ENCODE measurements around the gene OLA1. TPM values are rescaled to one million over a fixed set of nuclear protein-coding genes. Genes with fewer than 3 reads are reported as not detected.

OLA1 gene
- total RNA-seq, 1 donor from 2014 or later: 65.7 TPM

DNA sequence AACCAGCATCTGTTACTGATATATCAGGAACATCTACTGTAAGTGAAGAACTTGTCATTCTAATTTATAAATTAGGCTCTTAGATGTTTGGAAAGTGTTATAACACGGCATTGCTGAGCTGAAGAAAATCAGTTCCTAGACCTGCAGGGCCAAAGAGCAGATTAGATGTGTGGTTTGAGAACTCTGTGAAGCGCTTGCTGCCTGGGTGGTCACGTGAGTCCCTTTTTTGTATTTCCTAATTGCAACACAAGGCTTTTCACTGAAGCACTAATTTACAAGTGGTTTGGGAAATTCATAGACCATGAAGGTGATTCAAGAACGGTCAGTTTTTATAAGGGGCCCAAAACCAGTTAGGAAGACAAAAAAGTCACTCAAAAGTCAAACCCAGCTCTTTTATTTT is 176.3 kb downstream of the OLA1 start:
- Histone ChIP-seq H3K36me3 (peaks cover 8% of the 10 kb centered on the region), H3K4me3 (no peak overlapping the region), H3K27me3 (ENCODE audit: low read depth) (no peaks in the 10 kb centered on the region), H3K4me1 (no peaks in the 10 kb centered on the region), H3K27ac (replicated peaks) (no peak overlapping the region), H3K9me3 (replicated peaks) (no peaks in the 10 kb centered on the region)
- TF ChIP-seq, protein P1, sequence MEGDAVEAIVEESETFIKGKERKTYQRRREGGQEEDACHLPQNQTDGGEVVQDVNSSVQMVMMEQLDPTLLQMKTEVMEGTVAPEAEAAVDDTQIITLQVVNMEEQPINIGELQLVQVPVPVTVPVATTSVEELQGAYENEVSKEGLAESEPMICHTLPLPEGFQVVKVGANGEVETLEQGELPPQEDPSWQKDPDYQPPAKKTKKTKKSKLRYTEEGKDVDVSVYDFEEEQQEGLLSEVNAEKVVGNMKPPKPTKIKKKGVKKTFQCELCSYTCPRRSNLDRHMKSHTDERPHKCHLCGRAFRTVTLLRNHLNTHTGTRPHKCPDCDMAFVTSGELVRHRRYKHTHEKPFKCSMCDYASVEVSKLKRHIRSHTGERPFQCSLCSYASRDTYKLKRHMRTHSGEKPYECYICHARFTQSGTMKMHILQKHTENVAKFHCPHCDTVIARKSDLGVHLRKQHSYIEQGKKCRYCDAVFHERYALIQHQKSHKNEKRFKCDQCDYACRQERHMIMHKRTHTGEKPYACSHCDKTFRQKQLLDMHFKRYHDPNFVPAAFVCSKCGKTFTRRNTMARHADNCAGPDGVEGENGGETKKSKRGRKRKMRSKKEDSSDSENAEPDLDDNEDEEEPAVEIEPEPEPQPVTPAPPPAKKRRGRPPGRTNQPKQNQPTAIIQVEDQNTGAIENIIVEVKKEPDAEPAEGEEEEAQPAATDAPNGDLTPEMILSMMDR (IDR thresholded peaks at IDR 0.05; ENCODE audit: borderline replicate concordance): no peak
- intact Hi-C loops (cut with micrococcal nuclease): no loop called here
- no peak for DNase-seq

DNA sequence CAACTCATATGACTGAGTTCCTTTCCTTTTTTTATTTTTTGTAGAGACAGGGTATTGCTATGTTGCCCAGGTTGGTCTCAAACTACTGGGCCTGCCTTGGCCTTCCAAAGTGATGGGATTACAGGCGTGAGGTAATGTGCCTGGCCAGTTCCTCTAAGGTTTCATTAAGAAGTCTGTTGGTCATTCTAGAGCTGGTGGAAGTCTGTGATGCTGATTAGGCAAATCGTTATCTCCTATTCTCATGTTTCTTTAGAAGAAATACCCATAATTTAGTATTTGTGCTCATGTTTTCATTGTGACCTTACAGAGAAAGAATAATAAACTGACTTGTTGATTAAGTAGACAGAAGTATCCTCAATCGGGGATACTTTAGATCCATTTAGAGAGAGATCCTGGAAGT is 177.0 kb downstream of the OLA1 start:
- Histone ChIP-seq H3K4me3 (no peak overlapping the region), H3K4me1 (no peaks in the 10 kb centered on the region), H3K36me3 (peaks cover 8% of the 10 kb centered on the region), H3K9me3 (replicated peaks) (no peaks in the 10 kb centered on the region), H3K27me3 (ENCODE audit: low read depth) (no peaks in the 10 kb centered on the region), H3K27ac (replicated peaks) (no peak overlapping the region)
- TF ChIP-seq, protein P1 (IDR thresholded peaks at IDR 0.05; ENCODE audit: borderline replicate concordance): no peak
- intact Hi-C loops (cut with micrococcal nuclease): no loop called here
- DNase-seq: no peak

DNA sequence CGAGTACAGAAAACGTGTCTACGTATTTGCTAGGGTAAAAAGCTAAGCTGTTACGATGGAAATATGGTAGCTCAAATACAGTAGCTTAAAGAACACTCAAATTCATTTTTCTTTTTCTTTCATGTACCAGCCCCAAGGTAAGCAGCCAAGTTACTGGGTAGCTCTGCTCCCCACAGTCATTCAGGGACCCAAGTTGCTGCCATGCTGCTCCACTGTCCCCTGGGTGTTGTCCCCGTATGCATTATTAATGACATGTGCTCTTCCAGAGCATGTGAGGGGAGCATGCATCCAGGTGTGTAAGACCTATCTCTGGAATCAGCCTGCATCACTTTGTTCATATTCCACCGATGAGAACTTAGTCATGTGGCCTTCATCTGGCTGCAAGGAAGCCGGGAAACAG is 178.1 kb downstream of the OLA1 start:
- Histone ChIP-seq H3K4me3 (no peak overlapping the region), H3K27ac (replicated peaks) (no peak overlapping the region), H3K4me1 (no peaks in the 10 kb centered on the region), H3K27me3 (ENCODE audit: low read depth) (no peaks in the 10 kb centered on the region), H3K9me3 (replicated peaks) (no peaks in the 10 kb centered on the region), H3K36me3 (peaks cover 8% of the 10 kb centered on the region)
- no peak for DNase-seq
- intact Hi-C loops (cut with micrococcal nuclease): no loop called here
- TF ChIP-seq, protein P1 (IDR thresholded peaks at IDR 0.05; ENCODE audit: borderline replicate concordance): no peak

DNA sequence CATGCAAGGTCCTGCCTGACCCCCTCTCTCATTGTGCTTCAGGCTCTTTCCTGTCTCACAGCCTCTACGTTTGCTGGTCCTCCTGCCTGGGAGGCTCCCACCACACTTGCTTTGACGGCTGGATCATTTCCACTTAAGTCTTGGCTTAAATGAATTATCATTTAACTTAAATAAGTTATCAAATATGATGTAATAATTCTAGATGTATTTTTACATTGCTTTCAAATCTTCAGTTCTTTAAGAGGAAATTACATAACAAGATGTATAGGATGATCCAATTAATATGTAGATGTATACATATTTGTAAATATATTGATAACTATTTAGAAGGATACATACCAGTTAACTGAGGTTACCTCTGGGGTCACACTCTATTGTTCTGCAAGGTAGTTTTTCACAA is 180.5 kb downstream of the OLA1 start:
- H3K27ac ChIP-seq (replicated peaks): no peak overlapping the region
- H3K36me3 ChIP-seq: no peaks in the 10 kb centered on the region
- intact Hi-C loops (cut with micrococcal nuclease): no loop called here
- H3K4me1 ChIP-seq: peaks cover 6% of the 10 kb centered on the region
- no peaks in the 10 kb centered on the region for H3K9me3 ChIP-seq (replicated peaks)
- no peaks in the 10 kb centered on the region for H3K27me3 ChIP-seq (ENCODE audit: low read depth)
- TF ChIP-seq, protein P1 (IDR thresholded peaks at IDR 0.05; ENCODE audit: borderline replicate concordance): no peak
- no peak overlapping the region for H3K4me3 ChIP-seq
- DNase-seq: no peak

DNA sequence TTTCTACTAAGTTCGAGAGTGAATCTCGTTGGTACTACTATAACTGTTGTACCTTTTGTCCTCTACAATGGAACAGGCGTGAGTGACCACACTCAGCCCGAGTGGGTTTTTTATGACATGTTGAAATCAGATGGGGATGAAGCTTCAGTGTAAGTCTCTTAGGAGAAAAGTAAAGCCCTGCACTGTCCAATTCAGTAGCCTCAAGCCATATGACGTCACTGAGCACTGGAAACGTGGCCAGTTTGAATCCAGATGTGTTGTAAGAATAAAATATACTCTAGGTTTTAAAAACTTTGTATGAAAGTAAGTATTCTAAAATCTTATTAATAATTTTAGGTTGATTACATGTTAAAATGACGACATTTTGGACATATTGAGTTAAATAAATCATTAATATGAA is 181.5 kb downstream of the OLA1 start:
- H3K36me3 ChIP-seq: no peaks in the 10 kb centered on the region

More for the DNA sequence above, 181.5 kb downstream of the OLA1 start:
- no peak overlapping the region for H3K4me3 ChIP-seq
- DNase-seq: no peak
- H3K9me3 ChIP-seq (replicated peaks): no peaks in the 10 kb centered on the region
- no peaks in the 10 kb centered on the region for H3K27me3 ChIP-seq (ENCODE audit: low read depth)
- no peak overlapping the region for H3K27ac ChIP-seq (replicated peaks)
- peaks cover 10% of the 10 kb centered on the region for H3K4me1 ChIP-seq
- TF ChIP-seq, protein P1 (IDR thresholded peaks at IDR 0.05; ENCODE audit: borderline replicate concordance): no peak
- intact Hi-C loops (cut with micrococcal nuclease): no loop called here
